Heart right ventricle (tissue), 16 donors: ENCODE measurements around the gene C5AR2. TPM values are rescaled to one million over a fixed set of nuclear protein-coding genes. Genes with fewer than 3 reads are reported as not detected.
A peak's percentile ranks its signal among the peaks of the same experiment; 100 is the strongest.

Source experiments
- ATAC-seq, 8 donors: fragments of 200-7000 bp; cut with Tn5 transposase; one replicate each; pipeline ENCODE4 v1.9.1; 2020; ENCODE audit warnings: mild to moderate bottlenecking in 8 of 8, moderate library complexity in 8 of 8, moderate number of reproducible peaks in 1 of 8
- DNase-seq, 2 donors: peaks; one replicate each; pipeline ENCODE4 v3.0.0-alpha.2; 2020
- H3K27ac ChIP-seq, 10 donors: fragments of 200-600 bp; sonication (generic) in 2 of 10; one replicate each; pipeline versions ENCODE4 v1.5.0 to v1.8.0; 2020 to 2022; ENCODE audit warnings: mild to moderate bottlenecking in 3 of 10
- H3K27me3 ChIP-seq, 7 donors: fragments of 200-600 bp; one replicate each; pipeline ENCODE4 v1.8.0; 2021 to 2022; ENCODE audit warnings: mild to moderate bottlenecking in 2 of 7
- H3K36me3 ChIP-seq, 9 donors: fragments of 200-600 bp; sonication (generic) in 1 of 9; one replicate each; pipeline versions ENCODE4 v1.5.0 to v1.8.0; 2020 to 2022; ENCODE audit warnings: mild to moderate bottlenecking in 2 of 9
- H3K4me1 ChIP-seq, 9 donors: fragments of 200-600 bp; sonication (generic) in 1 of 9; one replicate each; pipeline versions ENCODE4 v1.5.0 to v1.8.0; 2020 to 2022; ENCODE audit warnings: mild to moderate bottlenecking in 4 of 9
- H3K4me3 ChIP-seq, 10 donors: fragments of 200-600 bp; sonication (generic) in 2 of 10; one replicate each; pipeline versions ENCODE4 v1.5.0 to v1.8.0; 2020 to 2022; ENCODE audit warnings: mild to moderate bottlenecking in 7 of 10, moderate library complexity in 2 of 10
- H3K9me3 ChIP-seq, 11 donors: fragments of 200-600 bp in 10 of 11; sonication (generic) in 2 of 11; one replicate each; pipeline versions ENCODE4 v1.5.0 to v1.8.0; 2013 to 2022; ENCODE audit warnings: mild to moderate bottlenecking in 2 of 11, control low read depth in 1 of 11, moderate library complexity in 1 of 11
- WGBS, 2 donors: extraction: QIAGEN DNeasy Blood & Tissue Kit; methylation state at CpG; one replicate each; pipeline ENCODE4 v1.1.7; 2013; ENCODE audit warnings: inconsistent platforms in 1 of 2; 5-methylcytosine and 5-hydroxymethylcytosine counted together
- intact Hi-C, 10 donors: fragments of 100-400 bp; cut with DNase I; formaldehyde crosslinking; loops; one replicate each; pipeline versions ENCODE4 v1.11.1 to v1.14.2; 2022
- polyA plus RNA-seq, 2 donors: library from polyadenylated mRNA; stranded (reverse); fragments of 200-250 nt; gene quantifications; one replicate each; pipeline ENCODE4 v1.2.3, GENCODE V29; 2013
- total RNA-seq, 10 donors: library from RNA; stranded (reverse); fragmentation: NEBNext Ultra II Directional in 3 of 10; extraction: Animal tissue kit (Norgen Biotek cat#: 25700) in 3 of 10; gene quantifications; one replicate each; pipeline versions ENCODE4 v1.2.1 to v1.2.4, GENCODE V29; 2021 to 2023
- TF ChIP-seq, protein P1 (sequence below), 9 donors: fragments of 200-600 bp; sonication (generic) in 2 of 9; IDR thresholded peaks; one replicate each; pipeline versions ENCODE4 v1.5.0 to v1.8.0; 2021 to 2022; ENCODE audit warnings: antibody characterized with exemption in 9 of 9, mild to moderate bottlenecking in 5 of 9, moderate library complexity in 1 of 9
- donor health status: Arrhythmogenic right ventricular cardiomyopathy.
- donor health status: ischemic (EF 13 %, LVEDD 7.1; RV severe dilation, severe dysfunction).
- donor health status: healthy with polysubstance abuse.
- donor health status: DM: no; HTN: yes; CAD: no.
- donor health status: DM: no; HTN: no; CAD: no.
- donor health status: ischemic (EF 25% LVEDD 6.9; RV normal size, moderate dysfunction).
- donor health status: ischemic (EF 25% LVEDD 5.7; RV mildly dilated, moderate dysfunction).
- donor health status: healthy.
- donor health status: DM: yes; HTN: yes; CAD: no.
- donor health status: Ischemic cardiomyopathy.
- donor health status: ischemic (EF 35%, LVEDD 5.7; RV mildly dilated, moderate dysfunction).
- donor health status: nonischemic (EF 11% LVEDD 7.7; RV severe dilation, severe dysfunction).
- donor health status: DM: yes; HTN: yes; CAD: no.
- donor health status: PGD.
- donor health status: ischemic (EF 29% LVEDD 5.4; RV normal size, mild dysfunction).
- donor health status: nonischemic (EF 23%, LVEDD 6.1; RV moderate dilation, normal function).

C5AR2 gene
- total and polyA plus RNA-seq, 12 donors, result 0.22 to 2.3 (median 0.54) TPM

DNA sequence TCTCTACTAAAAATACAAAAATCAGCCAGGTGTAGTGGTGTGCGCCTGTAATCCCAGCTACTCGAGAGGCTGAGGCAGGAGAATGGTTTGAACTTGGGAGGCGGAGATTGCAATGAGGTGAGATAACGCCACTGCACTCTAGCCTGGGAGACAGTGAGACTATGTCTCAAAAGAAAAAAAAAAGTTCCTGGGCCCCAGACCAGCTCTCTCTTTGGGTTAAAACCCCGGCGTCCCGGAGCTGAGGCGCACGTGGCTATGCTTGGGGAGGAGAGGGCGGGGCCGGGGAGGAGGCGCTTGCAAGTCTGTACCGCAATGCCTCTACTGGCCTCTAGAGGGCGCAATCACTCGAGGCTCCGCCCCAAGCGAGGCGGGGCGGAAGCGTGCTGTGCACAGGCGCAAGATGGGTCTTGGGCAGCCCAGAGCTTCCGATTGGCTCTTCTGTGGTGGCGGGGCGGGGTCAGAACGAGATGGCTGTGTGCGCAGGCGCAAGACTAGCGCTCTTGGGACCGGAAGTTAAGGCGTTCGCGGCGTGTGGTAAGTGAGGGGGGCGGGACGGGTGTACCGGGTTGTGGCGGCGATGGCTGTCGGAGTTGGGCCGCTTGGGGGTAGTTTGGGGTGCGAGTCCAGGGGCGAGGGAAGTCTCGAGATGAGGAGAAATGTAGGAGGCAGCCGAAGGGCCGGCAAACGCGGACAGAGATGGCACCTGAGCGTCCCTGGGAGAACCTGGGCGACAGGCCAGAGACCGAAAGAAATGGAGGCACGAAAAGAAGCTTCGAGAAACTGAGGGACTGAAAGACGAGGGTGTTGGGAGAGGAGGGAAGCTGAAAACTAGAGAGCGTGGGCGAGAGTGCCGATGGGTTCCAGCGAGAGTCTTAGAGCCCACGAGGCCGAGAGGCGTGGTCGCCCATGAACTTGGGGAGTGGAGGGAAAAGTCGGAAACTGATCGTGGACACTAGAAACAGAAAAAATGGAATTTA lies 17.1 kb downstream of the C5AR2 start, which contains the start of gene DHX34:
Gene DHX34 (plus strand): TSS at position 497 of the 977 bp plus-strand sequence. CDS start 3,716 bp downstream, outside the sequence.
- peak; percentile 100 for ATAC-seq
- Histone ChIP-seq H3K4me3 (peak within 1 kb of the TSS; percentile 50 to 96 (median 88)), H3K4me1 (peaks cover 0 to 40% (median 17%) of the 10 kb centered on the region in 9 donors), H3K27ac (peak within 1 kb of the TSS in 9 of 10 donors; percentile 5 to 93 (median 78)), H3K27me3 (no peaks in the 10 kb centered on the region), H3K9me3 (no peaks in the 10 kb centered on the region), H3K36me3 (peaks cover 0 to 22% (median 13%) of the 10 kb centered on the region in 9 donors)
- TF ChIP-seq, protein P1, sequence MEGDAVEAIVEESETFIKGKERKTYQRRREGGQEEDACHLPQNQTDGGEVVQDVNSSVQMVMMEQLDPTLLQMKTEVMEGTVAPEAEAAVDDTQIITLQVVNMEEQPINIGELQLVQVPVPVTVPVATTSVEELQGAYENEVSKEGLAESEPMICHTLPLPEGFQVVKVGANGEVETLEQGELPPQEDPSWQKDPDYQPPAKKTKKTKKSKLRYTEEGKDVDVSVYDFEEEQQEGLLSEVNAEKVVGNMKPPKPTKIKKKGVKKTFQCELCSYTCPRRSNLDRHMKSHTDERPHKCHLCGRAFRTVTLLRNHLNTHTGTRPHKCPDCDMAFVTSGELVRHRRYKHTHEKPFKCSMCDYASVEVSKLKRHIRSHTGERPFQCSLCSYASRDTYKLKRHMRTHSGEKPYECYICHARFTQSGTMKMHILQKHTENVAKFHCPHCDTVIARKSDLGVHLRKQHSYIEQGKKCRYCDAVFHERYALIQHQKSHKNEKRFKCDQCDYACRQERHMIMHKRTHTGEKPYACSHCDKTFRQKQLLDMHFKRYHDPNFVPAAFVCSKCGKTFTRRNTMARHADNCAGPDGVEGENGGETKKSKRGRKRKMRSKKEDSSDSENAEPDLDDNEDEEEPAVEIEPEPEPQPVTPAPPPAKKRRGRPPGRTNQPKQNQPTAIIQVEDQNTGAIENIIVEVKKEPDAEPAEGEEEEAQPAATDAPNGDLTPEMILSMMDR (IDR thresholded peaks at IDR 0.05), result peak; percentile 96 to 100 (median 100)
- intact Hi-C loops, result loop anchor here in 1 of 10 donors (5.0 kb wide), 1 partner anchor 43 kb away; no protein-coding TSS in a partner anchor
- WGBS, 2 donors, result 3 to 4% methylated on average over 63 of the region's 63 CpGs
- DNase-seq, result peak; percentile 98 to 99

DNA sequence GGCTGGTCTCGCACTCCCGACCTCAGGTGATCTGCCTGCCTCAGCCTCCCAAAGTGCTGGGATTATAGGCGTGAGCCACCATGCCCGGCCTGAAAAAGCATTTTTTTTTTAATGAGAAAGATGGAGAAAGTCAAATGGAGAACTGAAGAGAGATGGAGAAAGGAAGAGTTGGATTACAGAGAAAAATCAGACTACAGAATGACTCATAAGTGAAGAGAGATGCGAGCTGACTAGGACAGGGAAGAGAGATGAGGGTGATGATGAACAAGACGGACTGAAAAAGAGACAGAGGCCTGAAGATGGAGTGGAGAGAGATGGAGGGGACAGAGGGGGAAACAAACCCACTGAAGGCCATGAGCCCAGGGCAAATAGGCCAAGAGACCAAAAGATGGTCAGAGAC lies 18.7 kb downstream of the C5AR2 start:
- TF ChIP-seq, protein P1 (IDR thresholded peaks at IDR 0.05), result no peak
- WGBS, 2 donors, result 95 to 96% methylated on average over 6 of the region's 6 CpGs
- Histone ChIP-seq H3K27ac (peak overlapping the region in 2 of 10 donors; percentile 89 to 93), H3K4me3 (peak overlapping the region in 1 of 10 donors; percentile 94), H3K36me3 (peaks cover 0 to 37% (median 28%) of the 10 kb centered on the region in 9 donors), H3K27me3 (no peaks in the 10 kb centered on the region), H3K4me1 (peaks cover 0 to 40% (median 17%) of the 10 kb centered on the region in 9 donors), H3K9me3 (no peaks in the 10 kb centered on the region)
- intact Hi-C loops, result no loop called here
- ATAC-seq (no peak), DNase-seq (no peak)

DNA sequence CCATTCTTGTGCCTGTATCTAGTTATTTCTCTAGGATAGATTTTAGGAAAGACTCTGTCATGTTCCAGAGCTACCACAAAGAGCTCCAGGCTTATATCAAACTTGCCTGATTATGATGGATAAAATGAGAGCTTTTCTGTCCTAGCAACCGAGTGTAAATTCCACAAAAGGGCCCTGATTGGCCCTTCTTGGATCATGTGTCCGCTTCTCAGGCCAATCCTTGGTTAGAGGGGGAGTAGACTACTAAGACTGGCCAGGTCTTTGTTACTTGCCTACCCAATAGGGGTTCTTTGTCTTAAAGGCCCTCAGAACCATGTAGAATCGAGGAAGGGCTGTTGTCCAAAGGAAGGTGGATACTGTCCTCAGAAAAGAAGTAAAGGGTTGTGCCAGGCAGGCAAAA lies 19.6 kb downstream of the C5AR2 start:
- DNase-seq, result no peak
- no peak for ATAC-seq
- WGBS, 2 donors, result 88 to 89% methylated on average over 3 of the region's 3 CpGs
- no peaks in the 10 kb centered on the region for H3K9me3 ChIP-seq
- H3K27me3 ChIP-seq, result no peaks in the 10 kb centered on the region
- peaks cover 0 to 46% (median 37%) of the 10 kb centered on the region in 9 donors for H3K36me3 ChIP-seq
- intact Hi-C loops, result no loop called here
- peaks cover 0 to 40% (median 17%) of the 10 kb centered on the region in 9 donors for H3K4me1 ChIP-seq
- TF ChIP-seq, protein P1 (IDR thresholded peaks at IDR 0.05), result no peak
- peak overlapping the region in 1 of 10 donors; percentile 93 for H3K27ac ChIP-seq
- no peak overlapping the region for H3K4me3 ChIP-seq

DNA sequence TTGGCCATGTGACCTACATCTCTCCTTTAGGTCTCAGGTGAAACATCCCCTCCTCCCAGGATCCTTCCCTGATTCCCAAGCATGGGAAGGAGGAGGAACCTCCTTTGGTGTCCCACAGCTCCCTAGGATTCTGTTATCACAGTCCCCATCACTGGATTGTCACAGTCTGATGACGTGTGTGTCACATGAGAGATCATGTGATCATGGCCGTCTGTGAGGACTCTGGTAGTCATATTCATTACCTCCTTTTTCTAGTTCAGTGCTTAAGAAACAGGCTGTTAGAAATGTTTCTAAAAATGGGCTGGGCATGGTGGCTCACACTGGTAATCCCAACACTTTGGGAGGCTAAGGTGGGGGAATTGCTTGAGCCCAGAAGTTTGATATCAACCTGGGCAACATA lies 20.1 kb downstream of the C5AR2 start:
- TF ChIP-seq, protein P1 (IDR thresholded peaks at IDR 0.05), result no peak
- Histone ChIP-seq H3K27ac (peak overlapping the region in 1 of 10 donors; percentile 93), H3K4me1 (peaks cover 0 to 34% (median 17%) of the 10 kb centered on the region in 9 donors), H3K9me3 (peaks cover 0 to 1% (median 0%) of the 10 kb centered on the region in 11 donors), H3K4me3 (no peak overlapping the region), H3K27me3 (no peaks in the 10 kb centered on the region), H3K36me3 (peaks cover 0 to 52% (median 42%) of the 10 kb centered on the region in 9 donors)
- ATAC-seq (no peak), DNase-seq (no peak)
- intact Hi-C loops, result no loop called here
- 60 to 62% methylated on average over 2 of the region's 2 CpGs for WGBS, 2 donors
